Measurements from ENCODE around the gene LSMEM2. TPM values are rescaled to one million over a fixed set of nuclear protein-coding genes. Genes with fewer than 3 reads are reported as not detected.

The LSMEM2 gene
- total and polyA plus RNA-seq, 2 of the 8 experiments (the other 6 are each of a cell fraction or from before 2014, with no cell fraction given), result 0.58 to 0.68 TPM

DNA sequence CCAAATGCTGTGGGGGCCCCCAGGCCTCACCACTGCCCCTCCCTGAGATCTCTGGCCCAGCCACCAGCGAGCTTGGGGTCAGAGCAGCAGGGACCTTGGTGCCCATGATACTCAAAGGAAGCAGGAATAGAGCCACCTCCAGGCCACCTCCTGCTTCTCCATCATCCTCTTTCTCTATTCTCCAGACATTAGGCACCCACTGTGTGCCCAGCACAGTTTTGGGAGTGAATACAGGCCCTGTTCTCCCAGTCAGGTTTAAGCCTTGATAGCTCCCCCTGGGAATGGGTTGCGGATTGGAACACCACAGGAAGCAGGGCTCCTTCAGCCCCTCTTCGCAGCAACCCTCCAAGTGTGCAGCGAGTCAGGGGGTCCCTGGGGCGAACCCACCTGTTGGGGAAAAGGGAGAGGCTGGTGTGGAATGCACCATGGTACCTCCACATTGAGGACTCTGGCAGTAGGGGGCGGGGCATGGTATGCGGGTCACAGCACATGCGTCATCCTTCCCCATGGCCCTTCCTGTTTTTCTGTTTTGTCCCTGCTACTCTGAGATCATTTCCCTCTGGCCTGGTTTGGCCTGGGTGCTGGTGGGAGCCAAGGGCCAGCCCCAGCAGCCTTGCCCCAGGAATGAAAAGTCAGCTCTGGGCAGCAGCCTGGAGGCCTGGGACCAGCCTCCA lies 24.2 kb upstream of the LSMEM2 start:
- ChIA-PET POLR2A (ENCODE audit: partially characterized antibody) (interaction anchor here (0.6 to 3.0 kb wide), 9 partner anchors 8 to 144 kb away, joined by 3 to 12 read pairs (median 4); partner anchors contain the start of gene GNAI2), CTCF (ENCODE audit: partially characterized antibody) (interaction anchor here (1.3 to 53.5 kb wide), 7 partner anchors 6 to 66 kb away, joined by 4 to 2149 read pairs (median 142); partner anchors contain the start of genes GNAI2, GNAT1, LSMEM2 and SEMA3B)
- Histone ChIP-seq H3K4me1 (replicated peaks in 1 of 4; ENCODE audit: control insufficient read depth in 3 of 4, insufficient read depth in 4 of 4, low read length in 3 of 4) (peaks cover 0 to 3% (median 2%) of the 10 kb centered on the region in 4 experiments; a peak in 4 of 7 replicates), H3K14ac (ENCODE audit: insufficient read length) (no peak overlapping the region), H4K20me1 (replicated peaks in 1 of 2; ENCODE audit: control insufficient read depth in 1 of 2, insufficient read depth in 2 of 2, low read length in 2 of 2) (peaks cover 5 to 35% of the 10 kb centered on the region in 2 experiments), H4K91ac (replicated peaks; ENCODE audit: insufficient read length, low read length) (no peak overlapping the region), H3K9ac (replicated peaks in 1 of 4; ENCODE audit: extremely low read depth in 1 of 4, low read depth in 3 of 4, low read length in 3 of 4) (no peak overlapping the region), H3K56ac (replicated peaks; ENCODE audit: insufficient read length, low read depth, low read length) (no peak overlapping the region), H3K4me3 (ENCODE audit: extremely low read depth in 1 of 4, insufficient read depth in 2 of 4, low read depth in 3 of 4, low read length in 4 of 4) (no peak overlapping the region), H3K4me2 (ENCODE audit: insufficient read depth in 1 of 2, low read depth in 2 of 2, low read length in 2 of 2) (no peak overlapping the region), H2BK12ac (ENCODE audit: low read depth, low read length) (no peak overlapping the region), H2BK120ac (replicated peaks; ENCODE audit: low read depth, low read length) (no peak overlapping the region), H4K8ac (ENCODE audit: extremely low read depth, insufficient read depth, low read length) (no peak overlapping the region), H2AFZ (ENCODE audit: low read length) (no peak overlapping the region), H3K4ac (replicated peaks; ENCODE audit: insufficient read length, low read depth, low read length) (no peak overlapping the region), H3K23me2 (ENCODE audit: low read depth, low read length) (no peaks in the 10 kb centered on the region), H2BK5ac (ENCODE audit: low read depth, low read length) (no peak overlapping the region), H4K5ac (ENCODE audit: insufficient read length, low read depth, low read length) (no peak overlapping the region), H3K27ac (ENCODE audit: low read depth, low read length) (no peak overlapping the region), H2BK20ac (ENCODE audit: low read length) (no peak overlapping the region), H2AK5ac (ENCODE audit: low read depth, low read length) (no peak overlapping the region), H3K79me1 (ENCODE audit: low read depth, low read length) (peaks cover 25% of the 10 kb centered on the region), H3K9me3 (ENCODE audit: insufficient read depth in 2 of 2, low read depth in 1 of 2, low read length in 1 of 2) (no peaks in the 10 kb centered on the region), H3K23ac (ENCODE audit: insufficient read length) (no peak overlapping the region), H3K36me3 (ENCODE audit: control insufficient read depth in 2 of 4, insufficient read depth in 4 of 4, low read length in 3 of 4) (peaks cover 17 to 36% (median 24%) of the 10 kb centered on the region in 4 experiments; a peak in 7 of 8 replicates), H3K27me3 (replicated peaks in 1 of 4; ENCODE audit: control insufficient read depth in 3 of 4, extremely low read depth in 1 of 4, insufficient read depth in 3 of 4, low read length in 3 of 4) (no peaks in the 10 kb centered on the region), H2BK15ac (ENCODE audit: low read length) (no peak overlapping the region), H3K18ac (ENCODE audit: extremely low read depth, low read length) (no peak overlapping the region), H3K79me2 (ENCODE audit: control insufficient read depth in 1 of 2, insufficient read depth in 2 of 2, low read length in 2 of 2) (peaks cover 0 to 19% of the 10 kb centered on the region in 2 experiments; a peak in 3 of 4 replicates)
- TF ChIP-seq POLR2A (IDR thresholded peaks at IDR 0.05; ENCODE audit: control extremely low read depth in 1 of 2, low read depth in 2 of 2, low read length in 2 of 2), result no peak
- no peak for TF ChIP-seq ASH2L (IDR thresholded peaks at IDR 0.05; ENCODE audit: low read length)
- TF ChIP-seq SRF (IDR thresholded peaks at IDR 0.05; ENCODE audit: low read depth, low read length), result no peak
- no peak for TF ChIP-seq NANOG (IDR thresholded peaks at IDR 0.05; ENCODE audit: insufficient read depth, low read depth, low read length, poor library complexity, severe bottlenecking)
- peak; percentile 43; the same call in 1 of the 2 replicates for TF ChIP-seq CREB1 (IDR thresholded peaks at IDR 0.05)
- no peak for FAIRE-seq
- WGBS, 2 experiments (ENCODE audit: extremely low coverage in 1 of 2, insufficient coverage in 1 of 2, insufficient read length in 1 of 2, insufficient replicate concordance in 2 of 2, low coverage in 1 of 2, low lambda C conversion rate in 2 of 2, missing lambda C conversion rate in 1 of 2), result 84% methylated on average over 8 of the region's 8 CpGs; no CpG with 5 or more reads in 1 of the 2 experiments
- DNase-seq (ENCODE audit: low read depth in 1 of 2, low spot score in 2 of 2), result no peak
